Natural killer cell (primary cell): ENCODE data around the gene ENPP3. TPM values are rescaled to one million over a fixed set of nuclear protein-coding genes. Genes with fewer than 3 reads are reported as not detected.

Source experiments
- ATAC-seq, 3 donors: fragments of 150-1000 bp in 2 of 3; fragments of 200-7000 bp in 1 of 3; cut with Tn5 transposase; 1 replicate in 1 of 3; 2 replicates in 2 of 3; pipeline ENCODE4 v1.10.0; 2021; ENCODE audit warnings: mild to moderate bottlenecking in 2 of 3, moderate library complexity in 2 of 3
- DNase-seq, 2 donors: peaks; one replicate each; pipeline versions ENCODE4 v3.0.0 to v3.0.0-alpha.2; 2013 to 2021; ENCODE audit warnings: mixed read lengths in 1 of 2
- H3K27ac ChIP-seq: one replicate; pipeline ENCODE4 v1.5.1; 2013; ENCODE audit warnings: mild to moderate bottlenecking, low read length
- H3K27me3 ChIP-seq: one replicate; pipeline ENCODE4 v1.6.1; 2013; ENCODE audit warnings: low read length; ENCODE audit not compliant: control insufficient read depth, insufficient read depth
- H3K36me3 ChIP-seq: one replicate; pipeline ENCODE4 v1.6.1; 2013; ENCODE audit warnings: low read length; ENCODE audit not compliant: control insufficient read depth, insufficient read depth
- H3K4me1 ChIP-seq: one replicate; pipeline ENCODE4 v1.6.1; 2013; ENCODE audit warnings: low read length; ENCODE audit not compliant: control insufficient read depth, insufficient read depth
- H3K4me3 ChIP-seq: one replicate; pipeline ENCODE4 v1.5.1; 2013; ENCODE audit warnings: low read length
- H3K9me3 ChIP-seq: one replicate; pipeline ENCODE4 v1.6.1; 2013; ENCODE audit warnings: low read length; ENCODE audit not compliant: control insufficient read depth, insufficient read depth
- H3K27ac Mint-ChIP-seq, 2 donors: one replicate each; pipeline ENCODE4 v1.8.0; 2022; ENCODE audit warnings: mild to moderate bottlenecking in 2 of 2, mixed read lengths in 2 of 2, moderate library complexity in 1 of 2
- H3K27me3 Mint-ChIP-seq, 2 donors: one replicate each; pipeline ENCODE4 v1.8.0; 2022; ENCODE audit warnings: low read depth in 2 of 2, mixed read lengths in 2 of 2
- H3K36me3 Mint-ChIP-seq: one replicate; pipeline ENCODE4 v1.8.0; 2022; ENCODE audit warnings: mixed read lengths
- H3K4me1 Mint-ChIP-seq, 2 donors: one replicate each; pipeline ENCODE4 v1.8.0; 2022; ENCODE audit warnings: mixed read lengths in 2 of 2
- H3K4me3 Mint-ChIP-seq: one replicate; pipeline ENCODE4 v1.8.0; 2022; ENCODE audit warnings: mild to moderate bottlenecking, moderate library complexity, mixed read lengths
- H3K9me3 Mint-ChIP-seq, 2 donors: one replicate each; pipeline ENCODE4 v1.8.0; 2022; ENCODE audit warnings: mixed read lengths in 2 of 2
- WGBS: methylation state at CpG from one replicate; pipeline ENCODE4 v1.1.7; 2013; ENCODE audit warnings: missing lambda C conversion rate; ENCODE audit not compliant: insufficient coverage; 5-methylcytosine and 5-hydroxymethylcytosine counted together
- intact Hi-C: fragments of 100-400 bp; cut with micrococcal nuclease; formaldehyde crosslinking; loops from one replicate; pipeline ENCODE4 v1.14.2; 2022
- total RNA-seq, 4 donors: library from RNA; stranded (reverse); fragments of 120-200 nt in 1 of 4; gene quantifications; one replicate each; pipeline versions ENCODE4 v1.2.3 to v1.2.4, GENCODE V29; 2013 to 2022
- TF ChIP-seq, protein P1 (sequence below): fragments of 200-600 bp; IDR thresholded peaks from one replicate; pipeline ENCODE4 v1.8.0; 2022; ENCODE audit warnings: antibody characterized with exemption

ENPP3 gene
- total RNA-seq, 3 donors from 2014 or later (not counting 1 experiment from before 2014, with no cell fraction given), result 0.33 to 32.4 (median 1.8) TPM

DNA sequence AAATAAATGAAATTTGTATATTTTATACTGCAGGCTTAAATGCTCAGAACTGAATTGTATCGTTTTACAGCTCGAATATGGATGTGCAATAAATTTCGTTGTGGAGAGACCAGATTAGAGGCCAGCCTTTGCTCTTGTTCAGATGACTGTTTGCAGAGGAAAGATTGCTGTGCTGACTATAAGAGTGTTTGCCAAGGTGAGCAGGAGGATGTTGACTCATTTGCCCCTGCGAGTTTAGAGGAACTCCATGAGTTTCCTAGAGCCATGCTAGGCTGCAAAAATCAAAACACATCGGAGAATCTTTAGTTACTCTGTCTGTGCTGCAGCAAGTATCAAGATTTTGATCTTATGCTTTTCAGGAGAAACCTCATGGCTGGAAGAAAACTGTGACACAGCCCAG, 15.4 kb downstream of the ENPP3 start:
- no peaks in the 10 kb centered on the region for H3K4me1 ChIP-seq
- ATAC-seq, result no peak
- 86% methylated on average over 5 of the region's 5 CpGs for WGBS
- no peaks in the 10 kb centered on the region for H3K9me3 ChIP-seq
- no peak for DNase-seq
- no peak overlapping the region for H3K27ac Mint-ChIP-seq
- H3K36me3 ChIP-seq, result no peaks in the 10 kb centered on the region
- peaks cover 0 to 4% of the 10 kb centered on the region in 2 donors for H3K27me3 Mint-ChIP-seq
- TF ChIP-seq, protein P1, sequence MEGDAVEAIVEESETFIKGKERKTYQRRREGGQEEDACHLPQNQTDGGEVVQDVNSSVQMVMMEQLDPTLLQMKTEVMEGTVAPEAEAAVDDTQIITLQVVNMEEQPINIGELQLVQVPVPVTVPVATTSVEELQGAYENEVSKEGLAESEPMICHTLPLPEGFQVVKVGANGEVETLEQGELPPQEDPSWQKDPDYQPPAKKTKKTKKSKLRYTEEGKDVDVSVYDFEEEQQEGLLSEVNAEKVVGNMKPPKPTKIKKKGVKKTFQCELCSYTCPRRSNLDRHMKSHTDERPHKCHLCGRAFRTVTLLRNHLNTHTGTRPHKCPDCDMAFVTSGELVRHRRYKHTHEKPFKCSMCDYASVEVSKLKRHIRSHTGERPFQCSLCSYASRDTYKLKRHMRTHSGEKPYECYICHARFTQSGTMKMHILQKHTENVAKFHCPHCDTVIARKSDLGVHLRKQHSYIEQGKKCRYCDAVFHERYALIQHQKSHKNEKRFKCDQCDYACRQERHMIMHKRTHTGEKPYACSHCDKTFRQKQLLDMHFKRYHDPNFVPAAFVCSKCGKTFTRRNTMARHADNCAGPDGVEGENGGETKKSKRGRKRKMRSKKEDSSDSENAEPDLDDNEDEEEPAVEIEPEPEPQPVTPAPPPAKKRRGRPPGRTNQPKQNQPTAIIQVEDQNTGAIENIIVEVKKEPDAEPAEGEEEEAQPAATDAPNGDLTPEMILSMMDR, result no peak
- no peak overlapping the region for H3K27ac ChIP-seq
- H3K9me3 Mint-ChIP-seq, result no peaks in the 10 kb centered on the region
- H3K27me3 ChIP-seq, result no peaks in the 10 kb centered on the region
- no peak overlapping the region for H3K4me3 ChIP-seq
- no peak overlapping the region for H3K4me3 Mint-ChIP-seq
- no peaks in the 10 kb centered on the region for H3K4me1 Mint-ChIP-seq
- intact Hi-C loops, result no loop called here
- no peaks in the 10 kb centered on the region for H3K36me3 Mint-ChIP-seq

DNA sequence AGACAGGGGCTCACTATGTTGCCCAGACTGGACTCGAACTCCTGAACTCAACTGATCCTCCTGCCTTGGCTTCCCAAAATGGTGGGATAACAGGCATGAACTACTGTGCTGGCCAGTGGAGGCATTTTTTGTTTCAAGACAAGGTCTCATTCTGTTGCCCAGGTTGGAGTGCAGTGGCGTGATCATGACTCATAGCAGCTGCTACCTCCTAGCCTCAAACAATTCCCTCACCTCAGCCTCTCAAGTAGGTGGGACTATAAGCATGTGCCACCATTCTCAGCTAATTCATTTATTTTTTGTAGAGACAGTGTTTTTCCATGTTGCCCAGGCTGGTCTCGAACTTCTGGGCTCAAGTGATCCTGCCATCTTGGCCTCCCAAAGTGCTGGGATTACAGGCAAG, 17.2 kb downstream of the ENPP3 start:
- Mint-ChIP-seq H3K27ac (no peak overlapping the region), H3K27me3 (peaks cover 0 to under 1% of the 10 kb centered on the region in 2 donors), H3K9me3 (no peaks in the 10 kb centered on the region), H3K4me1 (no peaks in the 10 kb centered on the region), H3K36me3 (no peaks in the 10 kb centered on the region), H3K4me3 (no peak overlapping the region)
- WGBS, result 83% methylated on average over 3 of the region's 3 CpGs
- peaks cover 3% of the 10 kb centered on the region for H3K4me1 ChIP-seq
- ATAC-seq (no peak), DNase-seq (no peak)
- no peaks in the 10 kb centered on the region for H3K9me3 ChIP-seq
- H3K27ac ChIP-seq, result no peak overlapping the region
- intact Hi-C loops, result no loop called here
- H3K4me3 ChIP-seq, result no peak overlapping the region
- H3K27me3 ChIP-seq, result no peaks in the 10 kb centered on the region
- no peaks in the 10 kb centered on the region for H3K36me3 ChIP-seq
- TF ChIP-seq, protein P1, result no peak

DNA sequence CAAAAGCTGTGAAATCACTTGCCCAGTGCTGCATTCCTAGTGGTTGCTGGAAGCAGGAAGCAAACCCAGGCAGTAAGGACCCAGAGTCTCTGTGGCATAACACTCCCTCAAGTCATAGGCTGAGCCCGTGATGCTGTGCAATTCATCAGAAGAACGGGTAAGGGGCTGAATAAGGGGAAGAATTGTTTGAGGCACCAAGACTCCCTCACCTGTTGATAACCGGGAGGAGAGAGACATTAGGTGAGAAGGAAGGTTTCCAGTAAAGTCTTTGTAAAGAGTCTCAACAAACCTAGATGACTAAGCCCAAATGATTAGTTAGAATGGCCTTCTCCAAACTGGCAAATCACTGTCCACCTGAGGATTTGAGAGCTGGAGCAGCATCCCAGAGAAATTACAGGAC, 18.3 kb downstream of the ENPP3 start:
- Mint-ChIP-seq H3K4me1 (no peaks in the 10 kb centered on the region), H3K36me3 (no peaks in the 10 kb centered on the region), H3K9me3 (no peaks in the 10 kb centered on the region), H3K27me3 (no peaks in the 10 kb centered on the region), H3K4me3 (no peak overlapping the region), H3K27ac (no peak overlapping the region)
- WGBS, result 91% methylated on average over 3 of the region's 3 CpGs
- Histone ChIP-seq H3K27ac (no peak overlapping the region), H3K4me1 (peaks cover 3% of the 10 kb centered on the region), H3K36me3 (no peaks in the 10 kb centered on the region), H3K9me3 (no peaks in the 10 kb centered on the region), H3K4me3 (no peak overlapping the region), H3K27me3 (no peaks in the 10 kb centered on the region)
- ATAC-seq (no peak), DNase-seq (no peak)
- TF ChIP-seq, protein P1, result no peak
- intact Hi-C loops, result no loop called here

DNA sequence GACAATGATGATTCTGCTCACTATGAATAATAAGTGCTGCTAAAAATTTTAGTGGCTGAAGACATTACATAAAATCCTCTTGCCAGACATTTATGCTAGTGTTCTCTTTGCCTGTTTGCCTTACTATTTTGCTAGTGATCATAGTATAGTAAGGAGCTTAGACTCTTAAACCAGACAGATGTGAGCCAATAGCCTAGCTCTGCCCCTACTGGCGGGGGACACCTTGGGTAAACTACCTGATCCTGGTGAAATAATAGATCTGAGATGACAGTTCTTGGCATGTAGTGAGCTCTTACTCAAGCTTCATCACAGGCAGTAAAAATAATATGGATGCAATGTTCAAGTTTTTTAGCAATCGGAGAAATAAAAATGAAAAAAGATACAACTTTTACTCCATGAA, 18.8 kb downstream of the ENPP3 start:
- no peaks in the 10 kb centered on the region for H3K36me3 ChIP-seq
- Mint-ChIP-seq H3K9me3 (no peaks in the 10 kb centered on the region), H3K36me3 (no peaks in the 10 kb centered on the region), H3K4me3 (no peak overlapping the region), H3K27ac (no peak overlapping the region), H3K27me3 (no peaks in the 10 kb centered on the region), H3K4me1 (no peaks in the 10 kb centered on the region)
- H3K4me1 ChIP-seq, result peaks cover 3% of the 10 kb centered on the region
- DNase-seq, result no peak
- ATAC-seq, result no peak
- no peak overlapping the region for H3K4me3 ChIP-seq
- WGBS, result 100% methylated on average over 1 of the region's 2 CpGs
- TF ChIP-seq, protein P1, result no peak
- no peak overlapping the region for H3K27ac ChIP-seq
- intact Hi-C loops, result no loop called here
- H3K9me3 ChIP-seq, result no peaks in the 10 kb centered on the region
- H3K27me3 ChIP-seq, result no peaks in the 10 kb centered on the region
